Endodermal cell (in vitro differentiated cells): ENCODE measurements around the gene CREB3. TPM values are rescaled to one million over a fixed set of nuclear protein-coding genes. Genes with fewer than 3 reads are reported as not detected.

Experiments used
- DNase-seq: peaks from one replicate; pipeline ENCODE4 v3.0.0-alpha.2; 2017
- H3K27ac ChIP-seq: 2 replicates; pipeline ENCODE4 v1.5.1; 2013; ENCODE audit warnings: mild to moderate bottlenecking, low read depth, low read length, moderate library complexity
- H3K27me3 ChIP-seq: 2 replicates; pipeline ENCODE4 v1.6.1; 2013; ENCODE audit warnings: mild to moderate bottlenecking, low read length, moderate library complexity; ENCODE audit not compliant: insufficient read depth, control insufficient read depth, poor library complexity, severe bottlenecking
- H3K36me3 ChIP-seq: 2 replicates; pipeline ENCODE4 v1.7.0; 2013; ENCODE audit warnings: mild to moderate bottlenecking, low read length, moderate library complexity; ENCODE audit not compliant: control insufficient read depth, insufficient read depth
- H3K4me1 ChIP-seq: one replicate; pipeline ENCODE4 v1.7.0; 2013; ENCODE audit warnings: low read length; ENCODE audit not compliant: control insufficient read depth, insufficient read depth
- H3K4me3 ChIP-seq: 2 replicates; pipeline ENCODE4 v1.5.1; 2013; ENCODE audit warnings: mild to moderate bottlenecking, low read length, moderate library complexity
- H3K9ac ChIP-seq: 2 replicates; pipeline ENCODE4 v1.6.1; 2013; ENCODE audit warnings: mild to moderate bottlenecking, low read length, moderate library complexity; ENCODE audit not compliant: poor library complexity, severe bottlenecking; ENCODE audit errors: extremely low read depth
- H3K9me3 ChIP-seq: 2 replicates; pipeline ENCODE4 v1.6.1; 2013; ENCODE audit warnings: mild to moderate bottlenecking, low read length, moderate library complexity; ENCODE audit not compliant: control insufficient read depth
- H3K27ac Mint-ChIP-seq: 2 replicates; pipeline ENCODE4 v1.8.0; 2020; ENCODE audit warnings: mixed read lengths
- H3K27me3 Mint-ChIP-seq: 2 replicates; pipeline ENCODE4 v1.8.0; 2021; ENCODE audit warnings: mild to moderate bottlenecking, mixed read lengths; ENCODE audit not compliant: insufficient read depth
- H3K36me3 Mint-ChIP-seq: 2 replicates; pipeline ENCODE4 v1.8.0; 2020; ENCODE audit warnings: low read depth, mixed read lengths
- H3K4me1 Mint-ChIP-seq: 2 replicates; pipeline ENCODE4 v1.8.0; 2020; ENCODE audit warnings: mixed read lengths
- H3K4me3 Mint-ChIP-seq: 2 replicates; pipeline ENCODE4 v1.8.0; 2020; ENCODE audit warnings: mild to moderate bottlenecking, moderate library complexity, mixed read lengths
- H3K9me3 Mint-ChIP-seq: 2 replicates; pipeline ENCODE4 v1.8.0; 2020; ENCODE audit warnings: mild to moderate bottlenecking, mixed read lengths
- WGBS, 2 experiments: methylation state at CpG; one replicate each; pipeline versions ENCODE4 v1.1.5 to v1.1.7; 2013; ENCODE audit warnings: missing lambda C conversion rate in 2 of 2, mixed read lengths in 1 of 2; ENCODE audit not compliant: insufficient coverage in 1 of 2, insufficient read length in 1 of 2; 5-methylcytosine and 5-hydroxymethylcytosine counted together
- total RNA-seq, 2 donors: library from RNA; stranded (reverse); fragmentation: NEBNext Ultra II Directional in 1 of 2; extraction: Animal tissue kit (Norgen Biotek cat#: 25700) in 1 of 2; gene quantifications; 2 replicates in 1 of 2; 3 replicates in 1 of 2; pipeline ENCODE4 v1.2.1, GENCODE V29; 2021
- TF ChIP-seq, protein P1 (sequence below): fragments of 200-600 bp; sonication (generic); conservative IDR thresholded peaks from 2 replicates; pipeline ENCODE4 v1.5.0; 2021; ENCODE audit warnings: antibody characterized with exemption, mild to moderate bottlenecking

CREB3 gene
- total RNA-seq, 2 donors from 2014 or later = 28.1 to 33.6 TPM

DNA sequence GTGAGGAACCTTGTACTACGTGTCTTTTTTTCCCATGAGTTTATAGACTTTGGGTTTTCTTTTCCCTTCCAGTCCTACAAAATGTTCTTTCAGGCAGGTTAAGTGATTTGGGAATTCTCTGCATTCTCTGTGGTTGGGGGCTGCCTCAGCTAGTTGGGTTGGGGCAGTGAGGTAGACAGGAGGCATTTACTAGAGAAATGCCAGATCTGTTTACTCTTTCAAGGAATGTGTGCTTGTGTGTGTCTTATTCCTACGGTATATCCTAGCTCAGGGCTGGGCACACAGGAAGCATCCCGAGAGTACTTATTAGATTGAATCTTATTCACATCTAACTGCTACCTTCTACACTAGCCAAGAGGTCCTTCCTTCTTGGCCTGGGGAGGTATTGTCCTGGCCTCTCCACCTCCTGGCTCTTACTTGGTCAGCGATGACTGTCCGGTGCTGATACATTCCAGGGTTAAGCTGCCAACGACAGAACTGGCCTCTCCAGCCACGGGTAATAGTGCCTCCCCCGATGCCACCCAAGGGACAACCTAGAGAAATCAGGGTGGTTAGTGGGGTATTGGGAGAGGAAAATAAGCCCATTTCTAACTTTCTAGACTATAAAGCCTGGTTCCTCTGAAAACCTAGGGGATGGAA, 11.5 kb downstream of the CREB3 start:
- DNase-seq = no peak
- TF ChIP-seq, protein P1, sequence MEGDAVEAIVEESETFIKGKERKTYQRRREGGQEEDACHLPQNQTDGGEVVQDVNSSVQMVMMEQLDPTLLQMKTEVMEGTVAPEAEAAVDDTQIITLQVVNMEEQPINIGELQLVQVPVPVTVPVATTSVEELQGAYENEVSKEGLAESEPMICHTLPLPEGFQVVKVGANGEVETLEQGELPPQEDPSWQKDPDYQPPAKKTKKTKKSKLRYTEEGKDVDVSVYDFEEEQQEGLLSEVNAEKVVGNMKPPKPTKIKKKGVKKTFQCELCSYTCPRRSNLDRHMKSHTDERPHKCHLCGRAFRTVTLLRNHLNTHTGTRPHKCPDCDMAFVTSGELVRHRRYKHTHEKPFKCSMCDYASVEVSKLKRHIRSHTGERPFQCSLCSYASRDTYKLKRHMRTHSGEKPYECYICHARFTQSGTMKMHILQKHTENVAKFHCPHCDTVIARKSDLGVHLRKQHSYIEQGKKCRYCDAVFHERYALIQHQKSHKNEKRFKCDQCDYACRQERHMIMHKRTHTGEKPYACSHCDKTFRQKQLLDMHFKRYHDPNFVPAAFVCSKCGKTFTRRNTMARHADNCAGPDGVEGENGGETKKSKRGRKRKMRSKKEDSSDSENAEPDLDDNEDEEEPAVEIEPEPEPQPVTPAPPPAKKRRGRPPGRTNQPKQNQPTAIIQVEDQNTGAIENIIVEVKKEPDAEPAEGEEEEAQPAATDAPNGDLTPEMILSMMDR = no peak
- no peak overlapping the region for H3K9ac ChIP-seq
- no peaks in the 10 kb centered on the region for H3K9me3 Mint-ChIP-seq
- no peak overlapping the region for H3K4me3 ChIP-seq
- H3K9me3 ChIP-seq = no peaks in the 10 kb centered on the region
- no peaks in the 10 kb centered on the region for H3K27me3 Mint-ChIP-seq
- H3K27ac Mint-ChIP-seq = no peak overlapping the region
- 85 to 94% methylated on average over 4 to 8 of the region's 8 CpGs for WGBS, 2 experiments
- H3K36me3 ChIP-seq = peaks cover 60% of the 10 kb centered on the region
- H3K4me3 Mint-ChIP-seq = no peak overlapping the region
- no peaks in the 10 kb centered on the region for H3K4me1 ChIP-seq
- H3K4me1 Mint-ChIP-seq = peaks cover 24% of the 10 kb centered on the region
- peaks cover 66% of the 10 kb centered on the region for H3K36me3 Mint-ChIP-seq
- H3K27me3 ChIP-seq = no peaks in the 10 kb centered on the region
- no peak overlapping the region for H3K27ac ChIP-seq

DNA sequence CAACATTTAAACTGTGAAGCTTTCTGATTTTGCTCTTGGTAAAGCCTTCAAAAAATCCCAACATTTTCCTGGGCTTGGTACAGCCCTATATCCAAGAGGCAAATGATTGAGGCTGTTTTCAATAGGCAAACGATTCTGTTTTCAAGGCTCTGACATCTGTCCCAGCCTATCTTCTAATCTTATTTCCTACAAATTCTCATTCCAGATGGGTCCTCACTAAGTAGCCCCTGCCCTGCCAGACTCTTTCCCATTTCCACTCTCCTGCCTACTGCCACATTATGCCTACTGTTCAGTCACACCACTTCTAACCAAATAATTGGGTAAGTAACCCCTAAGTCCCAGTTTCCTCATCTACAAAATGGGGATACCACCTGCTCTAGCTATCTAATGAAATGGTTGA, 13.1 kb downstream of the CREB3 start:
- H3K4me3 ChIP-seq = peak overlapping the region; percentile 94
- DNase-seq = no peak
- H3K9ac ChIP-seq = no peak overlapping the region
- TF ChIP-seq, protein P1 = no peak
- peaks cover 52% of the 10 kb centered on the region for H3K36me3 Mint-ChIP-seq
- H3K27me3 Mint-ChIP-seq = no peaks in the 10 kb centered on the region
- no peaks in the 10 kb centered on the region for H3K27me3 ChIP-seq
- no peak overlapping the region for H3K4me3 Mint-ChIP-seq
- WGBS, 2 experiments = 92 to 100% methylated on average over 1 of the region's 1 CpG
- peaks cover 48% of the 10 kb centered on the region for H3K36me3 ChIP-seq
- no peaks in the 10 kb centered on the region for H3K9me3 Mint-ChIP-seq
- peaks cover 24% of the 10 kb centered on the region for H3K4me1 Mint-ChIP-seq
- H3K27ac Mint-ChIP-seq = no peak overlapping the region
- H3K4me1 ChIP-seq = no peaks in the 10 kb centered on the region
- no peaks in the 10 kb centered on the region for H3K9me3 ChIP-seq
- H3K27ac ChIP-seq = no peak overlapping the region

DNA sequence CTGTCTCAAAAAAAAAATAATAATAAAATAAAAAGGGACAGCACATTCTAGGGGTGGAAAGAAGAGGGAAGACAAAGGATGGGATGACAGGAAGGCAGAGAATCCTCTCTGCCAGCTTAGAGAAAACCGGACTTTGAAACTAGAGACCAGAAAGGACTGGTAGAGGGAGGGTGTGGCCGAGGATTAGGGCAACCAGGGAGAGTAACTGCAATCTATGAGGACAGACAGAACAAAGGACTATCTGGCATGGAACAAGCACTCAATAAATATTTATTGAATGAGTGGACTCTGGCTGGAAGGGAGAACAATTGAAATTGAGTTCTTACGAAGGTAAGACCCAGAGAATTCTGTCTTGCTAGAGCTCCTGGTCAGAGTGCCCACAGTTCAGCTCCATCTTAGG, 14.1 kb downstream of the CREB3 start:
- DNase-seq = no peak
- Histone ChIP-seq H3K9me3 (no peaks in the 10 kb centered on the region), H3K27ac (no peak overlapping the region), H3K9ac (no peak overlapping the region), H3K36me3 (peaks cover 50% of the 10 kb centered on the region), H3K4me3 (peak overlapping the region; percentile 94), H3K27me3 (no peaks in the 10 kb centered on the region), H3K4me1 (no peaks in the 10 kb centered on the region)
- TF ChIP-seq, protein P1 = no peak
- no peak overlapping the region for H3K27ac Mint-ChIP-seq
- 75 to 84% methylated on average over 3 of the region's 3 CpGs for WGBS, 2 experiments
- peaks cover 24% of the 10 kb centered on the region for H3K4me1 Mint-ChIP-seq
- H3K36me3 Mint-ChIP-seq = peaks cover 48% of the 10 kb centered on the region
- peak overlapping the region; percentile 92 for H3K4me3 Mint-ChIP-seq
- no peaks in the 10 kb centered on the region for H3K9me3 Mint-ChIP-seq
- no peaks in the 10 kb centered on the region for H3K27me3 Mint-ChIP-seq
